Measurements from ENCODE around the gene SPNS2. TPM values are rescaled to one million over a fixed set of nuclear protein-coding genes. Genes with fewer than 3 reads are reported as not detected.
"Not testable (repeated sequence)": the region's sequence is repeated elsewhere in the genome, so short reads cannot be mapped to it uniquely, and the experiment has no call there.

SPNS2 gene
- total RNA-seq, 1 donor from 2014 or later = not detected

- H3K27ac Mint-ChIP-seq (ENCODE audit: unreplicated experiment) = no peak overlapping the region
- peaks cover 12% of the 10 kb centered on the region for H3K4me1 Mint-ChIP-seq (ENCODE audit: unreplicated experiment)
- no peak for DNase-seq (ENCODE audit: extremely low spot score, unreplicated experiment)
- TF ChIP-seq CTCF (IDR thresholded peaks at IDR 0.05) = no peak
- H3K27me3 Mint-ChIP-seq (ENCODE audit: unreplicated experiment) = peaks cover 38% of the 10 kb centered on the region
- H3K36me3 Mint-ChIP-seq (ENCODE audit: unreplicated experiment) = no peaks in the 10 kb centered on the region
- no peaks in the 10 kb centered on the region for H3K9me3 Mint-ChIP-seq (ENCODE audit: unreplicated experiment)
- no peak overlapping the region for H3K4me3 Mint-ChIP-seq (ENCODE audit: unreplicated experiment)
These were observed 77.5 kb downstream of the SPNS2 start for GRCh38 chr17:4576161-4576558.

- H3K27ac Mint-ChIP-seq (ENCODE audit: unreplicated experiment) = no peak overlapping the region
- peaks cover 41% of the 10 kb centered on the region for H3K27me3 Mint-ChIP-seq (ENCODE audit: unreplicated experiment)
- H3K4me1 Mint-ChIP-seq (ENCODE audit: unreplicated experiment) = peaks cover 12% of the 10 kb centered on the region
- H3K36me3 Mint-ChIP-seq (ENCODE audit: unreplicated experiment) = no peaks in the 10 kb centered on the region
- no peak for DNase-seq (ENCODE audit: extremely low spot score, unreplicated experiment)
- H3K4me3 Mint-ChIP-seq (ENCODE audit: unreplicated experiment) = no peak overlapping the region
- H3K9me3 Mint-ChIP-seq (ENCODE audit: unreplicated experiment) = no peaks in the 10 kb centered on the region
- TF ChIP-seq CTCF (IDR thresholded peaks at IDR 0.05) = no peak
These were observed 78.1 kb downstream of the SPNS2 start for GRCh38 chr17:4576729-4577322.

- Mint-ChIP-seq H3K4me3 (ENCODE audit: unreplicated experiment) (no peak overlapping the region), H3K9me3 (ENCODE audit: unreplicated experiment) (no peaks in the 10 kb centered on the region), H3K36me3 (ENCODE audit: unreplicated experiment) (no peaks in the 10 kb centered on the region), H3K27ac (ENCODE audit: unreplicated experiment) (no peak overlapping the region), H3K27me3 (ENCODE audit: unreplicated experiment) (peaks cover 46% of the 10 kb centered on the region), H3K4me1 (ENCODE audit: unreplicated experiment) (peaks cover 12% of the 10 kb centered on the region)
- DNase-seq (ENCODE audit: extremely low spot score, unreplicated experiment) = no peak
- no peak for TF ChIP-seq CTCF (IDR thresholded peaks at IDR 0.05)
These were observed 78.8 kb downstream of the SPNS2 start for GRCh38 chr17:4577386-4577993.

GRCh38 chr17:4578349-4578748, 79.7 kb downstream of the SPNS2 start:
- H3K36me3 Mint-ChIP-seq (ENCODE audit: unreplicated experiment); H3K4me3 Mint-ChIP-seq (ENCODE audit: unreplicated experiment); DNase-seq (ENCODE audit: extremely low spot score, unreplicated experiment); H3K27ac Mint-ChIP-seq (ENCODE audit: unreplicated experiment); H3K9me3 Mint-ChIP-seq (ENCODE audit: unreplicated experiment): not testable (repeated sequence)
- Mint-ChIP-seq H3K4me1 (ENCODE audit: unreplicated experiment) (peaks cover 12% of the 10 kb centered on the region), H3K27me3 (ENCODE audit: unreplicated experiment) (peaks cover 46% of the 10 kb centered on the region)

GRCh38 chr17:4579678-4580077, 81.0 kb downstream of the SPNS2 start:
- Mint-ChIP-seq H3K36me3 (ENCODE audit: unreplicated experiment) (no peaks in the 10 kb centered on the region), H3K4me1 (ENCODE audit: unreplicated experiment) (peaks cover 17% of the 10 kb centered on the region), H3K4me3 (ENCODE audit: unreplicated experiment) (no peak overlapping the region), H3K27me3 (ENCODE audit: unreplicated experiment) (peaks cover 43% of the 10 kb centered on the region), H3K27ac (ENCODE audit: unreplicated experiment) (no peak overlapping the region), H3K9me3 (ENCODE audit: unreplicated experiment) (no peaks in the 10 kb centered on the region)
- DNase-seq (ENCODE audit: extremely low spot score, unreplicated experiment) = no peak
- no peak for TF ChIP-seq CTCF (IDR thresholded peaks at IDR 0.05)

All from osteocyte (in vitro differentiated cells).